Fibroblast of lung (primary cell): ENCODE data around the gene UMAD1. TPM values are rescaled to one million over a fixed set of nuclear protein-coding genes. Genes with fewer than 3 reads are reported as not detected.

Experiments used
- DNase-seq, 2 donors: peaks; one replicate each; pipeline versions ENCODE4 v3.0.0 to v3.0.0-alpha.2; 2010; ENCODE audit warnings: low read depth in 2 of 2
- H2AFZ ChIP-seq: 2 replicates; pipeline ENCODE4 v1.5.1; 2012; ENCODE audit warnings: low read length, control low read depth, inconsistent platforms
- H3K27ac ChIP-seq: 2 replicates; pipeline ENCODE4 v1.5.1; 2011; ENCODE audit warnings: low read length, control low read depth; ENCODE audit not compliant: insufficient read depth
- H3K27me3 ChIP-seq: 2 replicates; pipeline ENCODE4 v1.5.1; 2011; ENCODE audit warnings: mild to moderate bottlenecking, low read length; ENCODE audit not compliant: control insufficient read depth, insufficient read depth
- H3K36me3 ChIP-seq: 2 replicates; pipeline ENCODE4 v1.5.1; 2011; ENCODE audit warnings: low read length; ENCODE audit not compliant: control insufficient read depth, insufficient read depth
- H3K4me1 ChIP-seq: 2 replicates; pipeline ENCODE4 v1.5.1; 2011; ENCODE audit warnings: low read length; ENCODE audit not compliant: control insufficient read depth, insufficient read depth; ENCODE audit errors: extremely low read depth
- H3K4me2 ChIP-seq: 2 replicates; pipeline ENCODE4 v1.5.1; 2011; ENCODE audit warnings: low read length, control low read depth; ENCODE audit not compliant: insufficient read depth; ENCODE audit errors: extremely low read depth
- H3K4me3 ChIP-seq, 4 experiments: fragments of 200-600 bp in 1 of 4; sonication (generic) in 1 of 4; replicated peaks in 1 of 4; 2 replicates each; pipeline ENCODE4 v1.5.1; 2011 to 2016; ENCODE audit warnings: low read length in 4 of 4, low read depth in 3 of 4, mild to moderate bottlenecking in 3 of 4, control low read depth in 2 of 4, inconsistent platforms in 1 of 4, mixed read lengths in 1 of 4; ENCODE audit not compliant: insufficient read depth in 1 of 4; ENCODE audit errors: control extremely low read depth in 1 of 4
- H3K79me2 ChIP-seq: 2 replicates; pipeline ENCODE4 v1.5.1; 2012; ENCODE audit warnings: mild to moderate bottlenecking, low read length, inconsistent platforms; ENCODE audit not compliant: control insufficient read depth, insufficient read depth
- H3K9ac ChIP-seq: 2 replicates; pipeline ENCODE4 v1.5.1; 2011; ENCODE audit warnings: mild to moderate bottlenecking, low read length, control low read depth; ENCODE audit not compliant: insufficient read depth
- H3K9me3 ChIP-seq: 2 replicates; pipeline ENCODE4 v1.5.1; 2012; ENCODE audit warnings: low read depth, low read length; ENCODE audit not compliant: control insufficient read depth, insufficient read depth
- H4K20me1 ChIP-seq: 2 replicates; pipeline ENCODE4 v1.5.1; 2011; ENCODE audit warnings: low read length; ENCODE audit not compliant: control insufficient read depth, insufficient read depth; ENCODE audit errors: extremely low read depth
- CTCF ChIP-seq, 2 donors: IDR thresholded peaks in 1 of 2; conservative IDR thresholded peaks in 1 of 2; 1 replicate in 1 of 2; 2 replicates in 1 of 2; pipeline ENCODE4 v1.5.1; 2011 to 2012; ENCODE audit warnings: low read length in 2 of 2, control low read depth in 1 of 2, inconsistent platforms in 1 of 2, low read depth in 1 of 2, mild to moderate bottlenecking in 1 of 2
- EZH2 ChIP-seq: IDR thresholded peaks from 2 replicates; pipeline ENCODE4 v1.5.1; 2012; ENCODE audit warnings: low read length, control low read depth, mild to moderate bottlenecking; ENCODE audit errors: missing control alignments
- polyA plus RNA-seq, 2 donors: library from polyadenylated mRNA; depleted of rRNA in 1 of 2; stranded (reverse) in 1 of 2; unstranded in 1 of 2; fragments of >200 nt; gene quantifications; 2 replicates each; pipeline ENCODE4 v1.2.1, GENCODE V29; 2011 to 2012; ENCODE audit warnings: missing spikeins in 1 of 2
- total RNA-seq: library from RNA; depleted of rRNA; stranded (reverse); fragments of >200 nt; gene quantifications from 2 replicates; pipeline ENCODE4 v1.2.1, GENCODE V29; 2014

Gene UMAD1
- total and polyA plus RNA-seq, 2 donors (not counting 1 experiment from before 2014, with no cell fraction given): 12.4 to 19.8 TPM

- Histone ChIP-seq H3K36me3 (no peaks in the 10 kb centered on the region), H3K79me2 (no peaks in the 10 kb centered on the region), H2AFZ (no peak overlapping the region), H3K4me1 (no peaks in the 10 kb centered on the region), H3K4me3 (no peak overlapping the region), H3K9ac (no peak overlapping the region), H4K20me1 (no peaks in the 10 kb centered on the region), H3K9me3 (no peaks in the 10 kb centered on the region), H3K27ac (no peak overlapping the region), H3K4me2 (no peak overlapping the region), H3K27me3 (no peaks in the 10 kb centered on the region)
- DNase-seq: no peak
- TF ChIP-seq EZH2 (no peak), CTCF (conservative IDR thresholded peaks at IDR 0.05 in 1 of 2, IDR thresholded peaks at IDR 0.05 in 1 of 2; ENCODE audit: low read depth in 1 of 2, low read length in 2 of 2) (no peak)
These were observed 133.1 kb downstream of the UMAD1 start for GRCh38 chr7:7773334-7774309.

- no peak overlapping the region for H3K4me2 ChIP-seq
- H3K9ac ChIP-seq: no peak overlapping the region
- H3K9me3 ChIP-seq: no peaks in the 10 kb centered on the region
- no peak for DNase-seq
- no peaks in the 10 kb centered on the region for H3K27me3 ChIP-seq
- no peaks in the 10 kb centered on the region for H3K36me3 ChIP-seq
- H4K20me1 ChIP-seq: no peaks in the 10 kb centered on the region
- H3K4me1 ChIP-seq: no peaks in the 10 kb centered on the region
- no peak overlapping the region for H3K27ac ChIP-seq
- no peak overlapping the region for H3K4me3 ChIP-seq
- TF ChIP-seq CTCF (conservative IDR thresholded peaks at IDR 0.05 in 1 of 2, IDR thresholded peaks at IDR 0.05 in 1 of 2; ENCODE audit: low read depth in 1 of 2, low read length in 2 of 2): no peak
- no peaks in the 10 kb centered on the region for H3K79me2 ChIP-seq
- H2AFZ ChIP-seq: no peak overlapping the region
These were observed 139.3 kb downstream of the UMAD1 start for GRCh38 chr7:7779888-7780287.

GRCh38 chr7:7783001-7783400, 142.4 kb downstream of the UMAD1 start:
- H3K4me2 ChIP-seq: no peak overlapping the region
- H2AFZ ChIP-seq: no peak overlapping the region
- no peaks in the 10 kb centered on the region for H3K4me1 ChIP-seq
- no peaks in the 10 kb centered on the region for H4K20me1 ChIP-seq
- no peak for DNase-seq
- H3K4me3 ChIP-seq: no peak overlapping the region
- H3K36me3 ChIP-seq: no peaks in the 10 kb centered on the region
- no peaks in the 10 kb centered on the region for H3K27me3 ChIP-seq
- no peak overlapping the region for H3K9ac ChIP-seq
- TF ChIP-seq CTCF (conservative IDR thresholded peaks at IDR 0.05 in 1 of 2, IDR thresholded peaks at IDR 0.05 in 1 of 2; ENCODE audit: low read depth in 1 of 2, low read length in 2 of 2) (no peak), EZH2 (no peak)
- H3K79me2 ChIP-seq: no peaks in the 10 kb centered on the region
- no peak overlapping the region for H3K27ac ChIP-seq
- H3K9me3 ChIP-seq: no peaks in the 10 kb centered on the region
